ENCODE measurements around the gene HOXA1. TPM values are rescaled to one million over a fixed set of nuclear protein-coding genes. Genes with fewer than 3 reads are reported as not detected.

The HOXA1 gene
- total RNA-seq, 2 experiments from 2014 or later: 0.89 to 0.92 TPM

- no peak overlapping the region for H3K27ac Mint-ChIP-seq
- ChIA-PET POLR2A (interaction anchor here (1.3 kb wide), 1 partner anchor 9 kb away, joined by 3 read pairs; the partner anchor contains the start of gene HOXA4), CTCF (no interaction called here)
- ATAC-seq (no peak), DNase-seq (no peak)
- peaks cover 2% of the 10 kb centered on the region for H3K4me1 Mint-ChIP-seq (ENCODE audit: low read depth)
- H3K4me3 Mint-ChIP-seq: no peak overlapping the region
- peaks cover 10% of the 10 kb centered on the region for H3K27me3 Mint-ChIP-seq (ENCODE audit: low read depth)
- H3K36me3 Mint-ChIP-seq (ENCODE audit: low read depth): no peaks in the 10 kb centered on the region
- H3K9me3 Mint-ChIP-seq (ENCODE audit: insufficient read depth): no peaks in the 10 kb centered on the region
Observed at GRCh38 chr7:27121684-27122076, 25.9 kb upstream of the HOXA1 start.

- peaks cover 2% of the 10 kb centered on the region for H3K4me1 Mint-ChIP-seq (ENCODE audit: low read depth)
- DNase-seq: no peak
- ATAC-seq: no peak
- CTCF ChIA-PET: interaction anchor here (0.7 kb wide), 1 partner anchor 10 kb away, joined by 3 read pairs; no protein-coding TSS in a partner anchor
- H3K4me3 Mint-ChIP-seq: no peak overlapping the region
- H3K27me3 Mint-ChIP-seq (ENCODE audit: low read depth): no peaks in the 10 kb centered on the region
- POLR2A ChIA-PET: interaction anchor here (0.8 kb wide), 1 partner anchor 352 kb away, joined by 3 read pairs; no protein-coding TSS in a partner anchor
- H3K9me3 Mint-ChIP-seq (ENCODE audit: insufficient read depth): no peaks in the 10 kb centered on the region
- H3K36me3 Mint-ChIP-seq (ENCODE audit: low read depth): no peaks in the 10 kb centered on the region
- no peak overlapping the region for H3K27ac Mint-ChIP-seq
Observed at GRCh38 chr7:27119412-27119911, 23.7 kb upstream of the HOXA1 start.

GRCh38 chr7:27118580-27118979, 22.8 kb upstream of the HOXA1 start:
- no peak overlapping the region for H3K27ac Mint-ChIP-seq
- POLR2A ChIA-PET: no interaction called here
- no peaks in the 10 kb centered on the region for H3K27me3 Mint-ChIP-seq (ENCODE audit: low read depth)
- DNase-seq (no peak), ATAC-seq (no peak)
- peaks cover 2% of the 10 kb centered on the region for H3K4me1 Mint-ChIP-seq (ENCODE audit: low read depth)
- H3K9me3 Mint-ChIP-seq (ENCODE audit: insufficient read depth): no peaks in the 10 kb centered on the region
- H3K36me3 Mint-ChIP-seq (ENCODE audit: low read depth): no peaks in the 10 kb centered on the region
- no peak overlapping the region for H3K4me3 Mint-ChIP-seq
- CTCF ChIA-PET: no interaction called here

- peaks cover 2% of the 10 kb centered on the region for H3K4me1 Mint-ChIP-seq (ENCODE audit: low read depth)
- CTCF ChIA-PET: no interaction called here
Observed at GRCh38 chr7:27117887-27118491, 22.2 kb upstream of the HOXA1 start.

GRCh38 chr7:27116962-27117886, 21.4 kb upstream of the HOXA1 start:
- Mint-ChIP-seq H3K27ac (no peak overlapping the region), H3K9me3 (ENCODE audit: insufficient read depth) (no peaks in the 10 kb centered on the region), H3K4me1 (ENCODE audit: low read depth) (no peaks in the 10 kb centered on the region), H3K4me3 (no peak overlapping the region), H3K27me3 (ENCODE audit: low read depth) (no peaks in the 10 kb centered on the region), H3K36me3 (ENCODE audit: low read depth) (no peaks in the 10 kb centered on the region)
- ATAC-seq (no peak), DNase-seq (no peak)
- ChIA-PET CTCF (no interaction called here), POLR2A (interaction anchor here (0.6 kb wide), 1 partner anchor 36 kb away, joined by 3 read pairs; no protein-coding TSS in a partner anchor)

More at GRCh38 chr7:27117887-27118491, 22.2 kb upstream of the HOXA1 start:
- DNase-seq (no peak), ATAC-seq (no peak)
- H3K9me3 Mint-ChIP-seq (ENCODE audit: insufficient read depth): no peaks in the 10 kb centered on the region
- H3K36me3 Mint-ChIP-seq (ENCODE audit: low read depth): no peaks in the 10 kb centered on the region
- H3K27me3 Mint-ChIP-seq (ENCODE audit: low read depth): no peaks in the 10 kb centered on the region
- POLR2A ChIA-PET: no interaction called here
- no peak overlapping the region for H3K27ac Mint-ChIP-seq
- H3K4me3 Mint-ChIP-seq: no peak overlapping the region

GRCh38 chr7:27116031-27116961, 20.5 kb upstream of the HOXA1 start:
- H3K27ac Mint-ChIP-seq: no peak overlapping the region
- H3K4me1 Mint-ChIP-seq (ENCODE audit: low read depth): no peaks in the 10 kb centered on the region
- ATAC-seq: no peak
- H3K36me3 Mint-ChIP-seq (ENCODE audit: low read depth): no peaks in the 10 kb centered on the region
- CTCF ChIA-PET: no interaction called here
- H3K9me3 Mint-ChIP-seq (ENCODE audit: insufficient read depth): no peaks in the 10 kb centered on the region
- no peak for DNase-seq
- H3K4me3 Mint-ChIP-seq: no peak overlapping the region
- H3K27me3 Mint-ChIP-seq (ENCODE audit: low read depth): no peaks in the 10 kb centered on the region
- POLR2A ChIA-PET: interaction anchor here (0.6 kb wide), 1 partner anchor 35 kb away, joined by 3 read pairs; no protein-coding TSS in a partner anchor

GRCh38 chr7:27115221-27116026, 19.6 kb upstream of the HOXA1 start:
- POLR2A ChIA-PET: no interaction called here
- Mint-ChIP-seq H3K36me3 (ENCODE audit: low read depth) (no peaks in the 10 kb centered on the region), H3K4me1 (ENCODE audit: low read depth) (no peaks in the 10 kb centered on the region), H3K27me3 (ENCODE audit: low read depth) (no peaks in the 10 kb centered on the region), H3K4me3 (no peak overlapping the region), H3K27ac (no peak overlapping the region), H3K9me3 (ENCODE audit: insufficient read depth) (no peaks in the 10 kb centered on the region)
- no peak for DNase-seq
- no peak for ATAC-seq
- CTCF ChIA-PET: no interaction called here

- no peaks in the 10 kb centered on the region for H3K36me3 Mint-ChIP-seq (ENCODE audit: low read depth)
- ATAC-seq (no peak), DNase-seq (no peak)
- ChIA-PET CTCF (no interaction called here), POLR2A (no interaction called here)
- H3K27me3 Mint-ChIP-seq (ENCODE audit: low read depth): no peaks in the 10 kb centered on the region
- H3K4me1 Mint-ChIP-seq (ENCODE audit: low read depth): no peaks in the 10 kb centered on the region
- no peak overlapping the region for H3K27ac Mint-ChIP-seq
- no peaks in the 10 kb centered on the region for H3K9me3 Mint-ChIP-seq (ENCODE audit: insufficient read depth)
- H3K4me3 Mint-ChIP-seq: no peak overlapping the region
Observed at GRCh38 chr7:27114881-27115220, 19.1 kb upstream of the HOXA1 start.

- no peaks in the 10 kb centered on the region for H3K27me3 Mint-ChIP-seq (ENCODE audit: low read depth)
- DNase-seq (no peak), ATAC-seq (no peak)
- ChIA-PET POLR2A (no interaction called here), CTCF (no interaction called here)
- H3K4me3 Mint-ChIP-seq: no peak overlapping the region
- H3K4me1 Mint-ChIP-seq (ENCODE audit: low read depth): no peaks in the 10 kb centered on the region
- no peaks in the 10 kb centered on the region for H3K9me3 Mint-ChIP-seq (ENCODE audit: insufficient read depth)
- no peaks in the 10 kb centered on the region for H3K36me3 Mint-ChIP-seq (ENCODE audit: low read depth)
- H3K27ac Mint-ChIP-seq: no peak overlapping the region
Observed at GRCh38 chr7:27113991-27114769, 18.4 kb upstream of the HOXA1 start.

- CTCF ChIA-PET: no interaction called here
- H3K4me1 Mint-ChIP-seq (ENCODE audit: low read depth): no peaks in the 10 kb centered on the region
- no peaks in the 10 kb centered on the region for H3K27me3 Mint-ChIP-seq (ENCODE audit: low read depth)
- ATAC-seq (no peak), DNase-seq (no peak)
- H3K27ac Mint-ChIP-seq: no peak overlapping the region
- no peaks in the 10 kb centered on the region for H3K9me3 Mint-ChIP-seq (ENCODE audit: insufficient read depth)
- POLR2A ChIA-PET: no interaction called here
- no peak overlapping the region for H3K4me3 Mint-ChIP-seq
- no peaks in the 10 kb centered on the region for H3K36me3 Mint-ChIP-seq (ENCODE audit: low read depth)
Observed at GRCh38 chr7:27112955-27113949, 17.5 kb upstream of the HOXA1 start.

Data from activated CD8-positive, alpha-beta T cell treated with anti-CD3 and anti-CD28 coated beads, Interleukin-2, amount 10 ng/mL, durations not matched to agents 7 days and 5 days (primary cell).